ENCODE data around the gene FKBP9. TPM values are rescaled to one million over a fixed set of nuclear protein-coding genes. Genes with fewer than 3 reads are reported as not detected.

FKBP9 gene
- total RNA-seq, 1 donor from 2014 or later: 157 TPM

- Mint-ChIP-seq H3K4me1 (ENCODE audit: low read depth, unreplicated experiment) (peaks cover 22% of the 10 kb centered on the region), H3K4me3 (ENCODE audit: unreplicated experiment) (no peak overlapping the region), H3K27me3 (ENCODE audit: low read depth, unreplicated experiment) (no peaks in the 10 kb centered on the region), H3K9me3 (ENCODE audit: unreplicated experiment) (no peaks in the 10 kb centered on the region), H3K27ac (ENCODE audit: unreplicated experiment) (no peak overlapping the region), H3K36me3 (ENCODE audit: low read depth, unreplicated experiment) (no peaks in the 10 kb centered on the region)
- Histone ChIP-seq H4K20me1 (ENCODE audit: insufficient read depth, low read length) (peaks cover 9% of the 10 kb centered on the region), H3K79me2 (ENCODE audit: insufficient read depth, low read length) (peaks cover 95% of the 10 kb centered on the region), H3K4me3 (ENCODE audit: insufficient read depth, low read depth, low read length) (no peak overlapping the region), H3K4me2 (ENCODE audit: low read length) (no peak overlapping the region), H3K9ac (ENCODE audit: low read length) (no peak overlapping the region), H3K27ac (ENCODE audit: low read depth, low read length) (no peak overlapping the region), H3K9me3 (ENCODE audit: insufficient read depth, low read depth, low read length) (no peaks in the 10 kb centered on the region), H3K4me1 (ENCODE audit: insufficient read depth, low read length) (peaks cover 3% of the 10 kb centered on the region), H3K36me3 (ENCODE audit: insufficient read depth, low read length) (no peaks in the 10 kb centered on the region), H2AFZ (ENCODE audit: low read depth, low read length) (no peak overlapping the region), H3K27me3 (ENCODE audit: insufficient read depth, low read length) (no peaks in the 10 kb centered on the region)
- TF ChIP-seq CTCF (IDR thresholded peaks at IDR 0.05; ENCODE audit: insufficient read depth, low read depth, low read length) (no peak), EZH2 (IDR thresholded peaks at IDR 0.05; ENCODE audit: insufficient read depth, low read length) (no peak)
- no peak for DNase-seq (ENCODE audit: low read depth)
- no peak for FAIRE-seq
These were observed 84.6 kb downstream of the FKBP9 start for GRCh38 chr7:33041631-33042428.

DNA sequence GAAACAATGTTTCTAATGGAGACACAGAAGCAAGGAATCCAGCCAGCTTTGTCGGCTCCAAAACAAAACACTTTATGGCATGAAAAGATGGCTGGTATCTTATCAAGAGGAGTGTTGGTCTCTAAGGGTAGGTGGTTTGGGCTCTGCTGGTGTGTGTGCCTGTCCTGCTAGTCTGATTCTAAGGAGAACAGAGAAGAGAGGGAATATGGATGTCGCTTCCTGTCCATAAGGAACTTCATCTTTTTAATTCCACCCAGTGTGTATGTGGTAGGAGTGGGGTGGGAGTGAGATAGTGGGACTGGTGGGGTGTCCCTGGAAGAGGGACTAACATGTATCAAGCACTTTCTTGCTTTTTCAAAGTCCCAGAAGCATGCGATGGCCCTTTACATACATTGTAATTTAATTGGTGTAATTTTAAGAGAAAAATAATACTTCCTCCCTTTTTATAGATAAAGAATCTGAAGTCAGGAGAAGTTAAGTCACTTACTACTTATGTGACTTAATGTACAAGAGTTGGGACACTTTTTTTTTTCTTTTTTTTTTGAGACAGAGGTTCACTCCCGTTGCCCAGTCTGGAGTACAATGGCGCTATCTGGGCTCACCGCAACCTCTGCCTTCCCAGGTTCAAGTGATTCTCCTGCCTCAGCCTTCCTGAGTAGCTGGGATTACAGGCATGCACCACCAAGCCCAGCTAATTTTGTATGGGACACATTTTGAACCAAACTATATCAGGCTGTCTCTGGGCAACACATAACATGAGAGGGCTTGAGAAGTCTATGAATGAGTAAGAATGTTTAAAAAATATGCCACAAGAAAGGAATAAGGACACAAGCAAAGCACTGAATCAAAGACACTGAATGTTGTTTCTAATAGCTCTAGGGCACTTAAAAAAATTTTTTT is 86.5 kb downstream of the FKBP9 start:
- H4K20me1 ChIP-seq (ENCODE audit: insufficient read depth, low read length): peaks cover 16% of the 10 kb centered on the region
- H3K27ac ChIP-seq (ENCODE audit: low read depth, low read length): no peak overlapping the region
- Mint-ChIP-seq H3K27ac (ENCODE audit: unreplicated experiment) (no peak overlapping the region), H3K27me3 (ENCODE audit: low read depth, unreplicated experiment) (no peaks in the 10 kb centered on the region), H3K9me3 (ENCODE audit: unreplicated experiment) (no peaks in the 10 kb centered on the region), H3K4me1 (ENCODE audit: low read depth, unreplicated experiment) (peaks cover 16% of the 10 kb centered on the region), H3K36me3 (ENCODE audit: low read depth, unreplicated experiment) (no peaks in the 10 kb centered on the region), H3K4me3 (ENCODE audit: unreplicated experiment) (no peak overlapping the region)
- H3K9me3 ChIP-seq (ENCODE audit: insufficient read depth, low read depth, low read length): no peaks in the 10 kb centered on the region
- DNase-seq (ENCODE audit: low read depth): no peak
- no peak overlapping the region for H3K4me3 ChIP-seq (ENCODE audit: insufficient read depth, low read depth, low read length)
- H3K4me2 ChIP-seq (ENCODE audit: low read length): no peak overlapping the region
- H3K79me2 ChIP-seq (ENCODE audit: insufficient read depth, low read length): peaks cover 95% of the 10 kb centered on the region
- H3K36me3 ChIP-seq (ENCODE audit: insufficient read depth, low read length): no peaks in the 10 kb centered on the region
- H3K9ac ChIP-seq (ENCODE audit: low read length): no peak overlapping the region
- TF ChIP-seq CTCF (IDR thresholded peaks at IDR 0.05; ENCODE audit: insufficient read depth, low read depth, low read length) (no peak), EZH2 (IDR thresholded peaks at IDR 0.05; ENCODE audit: insufficient read depth, low read length) (no peak)
- H3K27me3 ChIP-seq (ENCODE audit: insufficient read depth, low read length): no peaks in the 10 kb centered on the region
- H2AFZ ChIP-seq (ENCODE audit: low read depth, low read length): no peak overlapping the region
- H3K4me1 ChIP-seq (ENCODE audit: insufficient read depth, low read length): peaks cover 3% of the 10 kb centered on the region
- FAIRE-seq: no peak

Measured in astrocyte (in vitro differentiated cells and primary cell).